Fibroblast of peridontal ligament (primary cell): ENCODE measurements around the gene DOK7.

Experiments used
- DNase-seq: peaks from one replicate; pipeline ENCODE4 v3.0.0-alpha.2; 2010; ENCODE audit errors: extremely low read depth

DOK7 gene

GRCh38 chr4:3487861-3488260, 24.8 kb downstream of the DOK7 start:
- no peak for DNase-seq

- no peak for DNase-seq
These were observed 25.7 kb downstream of the DOK7 start for GRCh38 chr4:3488820-3489219.

- no peak for DNase-seq
These were observed 26.4 kb downstream of the DOK7 start for GRCh38 chr4:3489451-3489962.

- peak; percentile 59 for DNase-seq
These were observed 28.7 kb downstream of the DOK7 start for GRCh38 chr4:3491681-3492405.

GRCh38 chr4:3492741-3493719, 29.9 kb downstream of the DOK7 start:
- DNase-seq = peak; percentile 3

- no peak for DNase-seq
These were observed 30.8 kb downstream of the DOK7 start for GRCh38 chr4:3493720-3494461.

- DNase-seq = no peak
These were observed 31.4 kb downstream of the DOK7 start for GRCh38 chr4:3494462-3494871.

- no peak for DNase-seq
These were observed 32.3 kb downstream of the DOK7 start for GRCh38 chr4:3495204-3495975.

- DNase-seq = no peak
These were observed 32.9 kb downstream of the DOK7 start for GRCh38 chr4:3496021-3496420.

- DNase-seq = no peak
These were observed 34.0 kb downstream of the DOK7 start for GRCh38 chr4:3497095-3497494.

GRCh38 chr4:3497523-3498389, 34.6 kb downstream of the DOK7 start:
- no peak for DNase-seq

- no peak for DNase-seq
These were observed 35.3 kb downstream of the DOK7 start for GRCh38 chr4:3498407-3498806.

- no peak for DNase-seq
These were observed 35.9 kb downstream of the DOK7 start for GRCh38 chr4:3498901-3499510.

- DNase-seq = no peak
These were observed 36.6 kb downstream of the DOK7 start for GRCh38 chr4:3499710-3500109.

GRCh38 chr4:3500111-3500510, 37.0 kb downstream of the DOK7 start:
- DNase-seq = no peak

GRCh38 chr4:3500634-3501101, 37.6 kb downstream of the DOK7 start:
- no peak for DNase-seq

- no peak for DNase-seq
These were observed 38.2 kb downstream of the DOK7 start for GRCh38 chr4:3501126-3501824.

- no peak for DNase-seq
These were observed 38.8 kb downstream of the DOK7 start for GRCh38 chr4:3501825-3502425.
